ENCODE measurements around the gene PDGFC. TPM values are rescaled to one million over a fixed set of nuclear protein-coding genes. Genes with fewer than 3 reads are reported as not detected.

PDGFC gene
- total RNA-seq, 1 experiment from 2014 or later = 14.5 TPM

GRCh38 chr4:156792462-156793085 is 179.0 kb downstream of the PDGFC start:
- no peak for TF ChIP-seq SIN3A (IDR thresholded peaks at IDR 0.05; ENCODE audit: borderline replicate concordance, insufficient read depth, low read depth, low read length)
- Histone ChIP-seq H3K9me3 (ENCODE audit: control insufficient read depth, insufficient read depth, low read depth, low read length) (no peaks in the 10 kb centered on the region), H3K4me1 (ENCODE audit: control insufficient read depth, insufficient read depth, low read length) (no peaks in the 10 kb centered on the region), H3K36me3 (ENCODE audit: control insufficient read depth, insufficient read depth, low read length) (no peaks in the 10 kb centered on the region), H3K4me3 (ENCODE audit: low read depth in 2 of 2, low read length in 2 of 2) (no peak overlapping the region), H3K27ac (ENCODE audit: low read length) (no peak overlapping the region), H3K27me3 (ENCODE audit: control insufficient read depth, insufficient read depth, low read length) (no peaks in the 10 kb centered on the region)
- no TSS peak for BruUV-seq (replicated peaks)
- POLR2A ChIA-PET = no interaction called here
- intact Hi-C loops (cut with micrococcal nuclease; ENCODE audit: unreplicated experiment) = no loop called here
- DNase-seq (ENCODE audit: low read depth, low spot score) (no peak), ATAC-seq (no peak)
- CTCF ChIA-PET = no interaction called here
- in situ Hi-C loops (cut with HindIII; ENCODE audit: low pct_unique_long_range_greater_than_20kb, low sequenced_read_pairs) = no loop called here

GRCh38 chr4:156790866-156791265 is 180.7 kb downstream of the PDGFC start:
- TF ChIP-seq, protein P1, sequence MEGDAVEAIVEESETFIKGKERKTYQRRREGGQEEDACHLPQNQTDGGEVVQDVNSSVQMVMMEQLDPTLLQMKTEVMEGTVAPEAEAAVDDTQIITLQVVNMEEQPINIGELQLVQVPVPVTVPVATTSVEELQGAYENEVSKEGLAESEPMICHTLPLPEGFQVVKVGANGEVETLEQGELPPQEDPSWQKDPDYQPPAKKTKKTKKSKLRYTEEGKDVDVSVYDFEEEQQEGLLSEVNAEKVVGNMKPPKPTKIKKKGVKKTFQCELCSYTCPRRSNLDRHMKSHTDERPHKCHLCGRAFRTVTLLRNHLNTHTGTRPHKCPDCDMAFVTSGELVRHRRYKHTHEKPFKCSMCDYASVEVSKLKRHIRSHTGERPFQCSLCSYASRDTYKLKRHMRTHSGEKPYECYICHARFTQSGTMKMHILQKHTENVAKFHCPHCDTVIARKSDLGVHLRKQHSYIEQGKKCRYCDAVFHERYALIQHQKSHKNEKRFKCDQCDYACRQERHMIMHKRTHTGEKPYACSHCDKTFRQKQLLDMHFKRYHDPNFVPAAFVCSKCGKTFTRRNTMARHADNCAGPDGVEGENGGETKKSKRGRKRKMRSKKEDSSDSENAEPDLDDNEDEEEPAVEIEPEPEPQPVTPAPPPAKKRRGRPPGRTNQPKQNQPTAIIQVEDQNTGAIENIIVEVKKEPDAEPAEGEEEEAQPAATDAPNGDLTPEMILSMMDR (IDR thresholded peaks at IDR 0.05) = no peak
- TF ChIP-seq TCF7L2 (IDR thresholded peaks at IDR 0.05; ENCODE audit: low read depth, low read length) (no peak), SIN3A (IDR thresholded peaks at IDR 0.05; ENCODE audit: borderline replicate concordance, insufficient read depth, low read depth, low read length) (no peak), REST (IDR thresholded peaks at IDR 0.05; ENCODE audit: insufficient read depth in 1 of 2, low read depth in 2 of 2, low read length in 1 of 2) (no peak), POLR2AphosphoS5 (IDR thresholded peaks at IDR 0.05; ENCODE audit: low read depth, low read length) (no peak)
- intact Hi-C loops (cut with micrococcal nuclease; ENCODE audit: unreplicated experiment) (no loop called here), in situ Hi-C loops (cut with HindIII; ENCODE audit: low pct_unique_long_range_greater_than_20kb, low sequenced_read_pairs) (no loop called here)
- no peaks in the 10 kb centered on the region for H3K9me3 ChIP-seq (ENCODE audit: control insufficient read depth, insufficient read depth, low read depth, low read length)
- no peak for ATAC-seq
- ChIA-PET POLR2A (interaction anchor here (0.7 kb wide), 1 partner anchor 37 kb away, joined by 4 read pairs; no protein-coding TSS in a partner anchor), CTCF (no interaction called here)
- no peaks in the 10 kb centered on the region for H3K27me3 ChIP-seq (ENCODE audit: control insufficient read depth, insufficient read depth, low read length)
- no peak overlapping the region for H3K4me3 ChIP-seq (ENCODE audit: low read depth in 2 of 2, low read length in 2 of 2)
- no peak for DNase-seq (ENCODE audit: low read depth, low spot score)
- no peaks in the 10 kb centered on the region for H3K4me1 ChIP-seq (ENCODE audit: control insufficient read depth, insufficient read depth, low read length)
- no peaks in the 10 kb centered on the region for H3K36me3 ChIP-seq (ENCODE audit: control insufficient read depth, insufficient read depth, low read length)
- no TSS peak for BruUV-seq (replicated peaks)
- H3K27ac ChIP-seq (ENCODE audit: low read length) = no peak overlapping the region

- POLR2A ChIA-PET = no interaction called here
- Histone ChIP-seq H3K36me3 (ENCODE audit: control insufficient read depth, insufficient read depth, low read length) (no peaks in the 10 kb centered on the region), H3K4me1 (ENCODE audit: control insufficient read depth, insufficient read depth, low read length) (no peaks in the 10 kb centered on the region), H3K27me3 (ENCODE audit: control insufficient read depth, insufficient read depth, low read length) (no peaks in the 10 kb centered on the region), H3K27ac (ENCODE audit: low read length) (no peak overlapping the region), H3K9me3 (ENCODE audit: control insufficient read depth, insufficient read depth, low read depth, low read length) (no peaks in the 10 kb centered on the region), H3K4me3 (ENCODE audit: low read depth in 2 of 2, low read length in 2 of 2) (no peak overlapping the region)
- no peak for ATAC-seq
- in situ Hi-C loops (cut with HindIII; ENCODE audit: low pct_unique_long_range_greater_than_20kb, low sequenced_read_pairs) = no loop called here
- CTCF ChIA-PET = no interaction called here
- BruUV-seq (replicated peaks) = no TSS peak
- DNase-seq (ENCODE audit: low read depth, low spot score) = no peak
- intact Hi-C loops (cut with micrococcal nuclease; ENCODE audit: unreplicated experiment) = no loop called here
- no peak for TF ChIP-seq REST (IDR thresholded peaks at IDR 0.05; ENCODE audit: insufficient read depth in 1 of 2, low read depth in 2 of 2, low read length in 1 of 2)
- no peak for TF ChIP-seq TCF7L2 (IDR thresholded peaks at IDR 0.05; ENCODE audit: low read depth, low read length)
- no peak for TF ChIP-seq POLR2AphosphoS5 (IDR thresholded peaks at IDR 0.05; ENCODE audit: low read depth, low read length)
- no peak for TF ChIP-seq SIN3A (IDR thresholded peaks at IDR 0.05; ENCODE audit: borderline replicate concordance, insufficient read depth, low read depth, low read length)
- TF ChIP-seq, protein P1 (IDR thresholded peaks at IDR 0.05) = no peak
These were observed 182.8 kb downstream of the PDGFC start for GRCh38 chr4:156788782-156789181.

Measured in Panc1 (cell line).